SJCRH30 (cell line): ENCODE results near the gene CHSY3. TPM values are rescaled to one million over a fixed set of nuclear protein-coding genes. Genes with fewer than 3 reads are reported as not detected.

Experiments used
- DNase-seq, 2 experiments: peaks; one replicate each; pipeline ENCODE4 v3.0.0-alpha.2; 2015 to 2020
- H3K27ac ChIP-seq: fragments of 250-450 bp; sonication (Bioruptor Pico); 2 replicates; pipeline ENCODE4 v1.5.1; 2020; ENCODE audit warnings: mild to moderate bottlenecking, moderate library complexity
- H3K27me3 ChIP-seq: fragments of 250-450 bp; sonication (Bioruptor Pico); 2 replicates; pipeline ENCODE4 v1.5.1; 2020; ENCODE audit warnings: mild to moderate bottlenecking, moderate library complexity
- H3K36me3 ChIP-seq: fragments of 250-450 bp; sonication (Bioruptor Pico); 2 replicates; pipeline ENCODE4 v1.5.1; 2020; ENCODE audit warnings: mild to moderate bottlenecking, moderate library complexity
- H3K4me1 ChIP-seq: fragments of 250-450 bp; sonication (Bioruptor Pico); 2 replicates; pipeline ENCODE4 v1.5.1; 2020; ENCODE audit warnings: mild to moderate bottlenecking, moderate library complexity
- H3K4me3 ChIP-seq: fragments of 250-450 bp; sonication (Bioruptor Pico); 2 replicates; pipeline ENCODE4 v1.5.1; 2020; ENCODE audit warnings: mild to moderate bottlenecking, moderate library complexity
- H3K9me3 ChIP-seq: fragments of 250-450 bp; sonication (Bioruptor Pico); replicated peaks from 2 replicates; pipeline ENCODE4 v1.5.1; 2020; ENCODE audit warnings: mild to moderate bottlenecking, moderate library complexity
- total RNA-seq: library from RNA; depleted of rRNA; stranded (reverse); fragments of >200 nt; shearing (Covaris generic); gene quantifications from 2 replicates; pipeline ENCODE4 v1.2.3, GENCODE V29; 2014; rRNA removed

CHSY3 gene
- total RNA-seq, 1 experiment from 2014 or later = 1.9 TPM

DNA sequence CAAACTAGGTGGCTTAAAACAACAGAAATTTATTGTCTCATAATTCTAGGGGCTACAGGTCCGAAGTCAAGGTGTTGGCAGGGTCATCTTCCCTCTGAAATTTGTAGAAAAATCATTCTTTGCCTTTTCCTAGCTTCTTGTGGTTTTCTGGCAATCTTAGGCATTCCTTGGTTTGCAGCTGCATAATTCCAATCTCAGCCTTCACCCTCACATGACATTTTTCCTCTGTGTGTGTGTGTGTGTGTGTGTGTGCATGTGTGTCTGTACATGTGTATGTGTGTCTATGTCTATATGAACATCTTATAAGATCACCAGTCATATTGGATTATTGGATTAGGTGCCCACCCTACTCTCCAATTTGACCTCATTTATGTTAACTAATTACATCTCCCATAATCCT lies 330.6 kb downstream of the CHSY3 start:
- Histone ChIP-seq H3K36me3 (no peaks in the 10 kb centered on the region), H3K27ac (no peak overlapping the region), H3K4me1 (no peaks in the 10 kb centered on the region), H3K27me3 (no peaks in the 10 kb centered on the region), H3K4me3 (no peak overlapping the region), H3K9me3 (no peaks in the 10 kb centered on the region)
- DNase-seq = no peak

Other genes with a start within 250 kb of the CHSY3 start
- gene MINAR2, start 156.4 kb upstream of the CHSY3 start, total RNA-seq = not detected in 2 replicates